Duodenal mucosa (tissue), 2 donors: ENCODE data around the gene NPHP4.

Experiments used
- H3K27ac ChIP-seq: one replicate; pipeline ENCODE4 v1.7.0; 2013; ENCODE audit warnings: low read depth, low read length
- H3K27me3 ChIP-seq, 2 donors: one replicate each; pipeline ENCODE4 v1.7.0; 2013; ENCODE audit warnings: low read length in 2 of 2, control low read depth in 1 of 2; ENCODE audit not compliant: insufficient read depth in 2 of 2, control insufficient read depth in 1 of 2
- H3K36me3 ChIP-seq, 2 donors: one replicate each; pipeline ENCODE4 v1.7.0; 2013; ENCODE audit warnings: low read length in 2 of 2, control low read depth in 1 of 2; ENCODE audit not compliant: insufficient read depth in 2 of 2, control insufficient read depth in 1 of 2
- H3K4me1 ChIP-seq, 2 donors: one replicate each; pipeline ENCODE4 v1.7.0; 2013; ENCODE audit warnings: low read length in 2 of 2, control low read depth in 1 of 2; ENCODE audit not compliant: insufficient read depth in 2 of 2, control insufficient read depth in 1 of 2
- H3K4me3 ChIP-seq, 2 donors: one replicate each; pipeline ENCODE4 v1.7.0; 2013; ENCODE audit warnings: low read length in 2 of 2, low read depth in 1 of 2
- H3K9ac ChIP-seq, 2 donors: one replicate each; pipeline ENCODE4 v1.7.0; 2013; ENCODE audit warnings: low read length in 2 of 2, low read depth in 1 of 2
- H3K9me3 ChIP-seq, 2 donors: one replicate each; pipeline ENCODE4 v1.7.0; 2013; ENCODE audit warnings: low read length in 2 of 2, control low read depth in 1 of 2; ENCODE audit not compliant: control insufficient read depth in 1 of 2

NPHP4 gene

DNA sequence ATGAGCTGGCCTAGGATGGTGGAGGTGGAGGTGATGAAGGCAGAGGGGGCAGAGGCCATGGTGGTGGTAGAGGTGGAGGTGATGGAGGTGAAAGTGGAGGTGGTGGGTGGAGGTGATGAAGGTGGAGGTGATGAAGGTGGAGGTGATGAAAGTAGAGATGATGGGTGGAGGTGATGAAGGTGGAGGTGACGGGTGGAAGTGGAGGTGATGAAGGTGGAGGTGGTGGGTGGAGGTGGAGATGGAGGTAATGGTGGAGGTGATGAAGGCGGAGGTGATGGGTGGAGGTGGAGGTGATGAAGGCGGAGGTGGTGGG, 19.7 kb upstream of the NPHP4 start:
- Histone ChIP-seq H3K9ac (no peak overlapping the region), H3K9me3 (no peaks in the 10 kb centered on the region), H3K27ac (no peak overlapping the region)

DNA sequence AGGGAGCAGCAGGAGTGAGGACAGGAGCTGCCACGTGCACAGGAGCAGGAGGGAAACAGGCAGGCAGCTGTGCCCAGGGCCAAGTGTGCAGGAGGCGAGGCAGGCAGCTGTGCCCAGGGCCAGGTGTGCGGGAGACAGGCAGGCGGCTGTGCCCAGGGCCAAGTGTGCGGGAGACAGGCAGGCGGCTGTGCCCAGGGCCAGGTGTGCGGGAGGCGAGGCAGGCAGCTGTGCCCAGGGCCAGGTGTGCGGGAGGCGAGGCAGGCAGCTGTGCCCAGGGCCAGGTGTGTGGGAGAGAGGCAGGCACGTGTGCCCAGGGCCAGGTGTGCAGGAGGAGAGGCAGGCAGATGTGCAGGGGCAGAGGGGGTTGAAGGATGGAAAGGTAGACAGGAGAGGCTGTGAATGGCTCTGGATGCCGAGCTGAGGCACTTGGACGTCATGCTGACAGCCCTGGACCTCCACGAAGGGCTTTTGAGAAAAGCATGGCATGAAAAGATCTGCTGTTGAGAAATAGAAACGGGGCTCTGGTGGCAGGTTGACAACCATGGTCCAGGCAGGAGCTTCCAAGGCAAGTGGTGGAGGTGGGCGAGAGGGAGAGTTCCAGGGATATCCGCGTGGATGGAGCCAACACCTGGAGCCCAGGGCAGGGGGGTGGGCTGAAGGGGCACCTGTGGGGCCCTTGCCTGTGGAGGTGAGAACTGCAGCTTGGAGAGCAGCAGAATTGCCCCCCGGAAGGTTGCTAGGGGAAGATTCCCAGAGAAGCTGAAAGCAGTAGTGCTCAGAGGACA, 19.1 kb upstream of the NPHP4 start:
- H3K27me3 ChIP-seq: no peaks in the 10 kb centered on the region
- H3K9me3 ChIP-seq: no peaks in the 10 kb centered on the region
- H3K4me3 ChIP-seq: no peak overlapping the region
- no peaks in the 10 kb centered on the region for H3K4me1 ChIP-seq
- H3K36me3 ChIP-seq: no peaks in the 10 kb centered on the region
- H3K27ac ChIP-seq: no peak overlapping the region
- H3K9ac ChIP-seq: no peak overlapping the region

More for the DNA sequence above, 19.7 kb upstream of the NPHP4 start:
- Histone ChIP-seq H3K27me3 (no peaks in the 10 kb centered on the region), H3K4me3 (no peak overlapping the region), H3K4me1 (no peaks in the 10 kb centered on the region), H3K36me3 (no peaks in the 10 kb centered on the region)

DNA sequence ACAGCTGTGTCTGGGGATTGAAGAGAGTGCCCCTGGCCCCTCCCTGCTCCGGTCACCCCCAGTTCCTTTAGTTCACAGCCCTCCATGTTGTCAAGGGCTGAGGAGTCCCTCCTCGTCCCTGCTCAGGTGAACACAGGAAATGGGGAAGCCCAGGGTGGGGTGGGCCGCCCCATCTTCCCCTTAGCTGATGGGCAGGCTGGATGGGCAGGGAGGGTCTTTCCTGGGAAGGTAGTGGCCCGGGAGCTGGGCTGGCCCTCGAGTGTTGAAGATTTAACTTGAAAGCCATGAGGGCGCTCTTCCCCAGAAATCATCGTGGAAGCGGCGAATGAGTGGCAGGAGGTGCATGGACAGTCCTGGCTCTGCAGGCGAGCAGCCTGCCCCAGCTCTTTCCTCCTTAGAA, 18.3 kb upstream of the NPHP4 start:
- Histone ChIP-seq H3K27me3 (no peaks in the 10 kb centered on the region), H3K9me3 (no peaks in the 10 kb centered on the region)

DNA sequence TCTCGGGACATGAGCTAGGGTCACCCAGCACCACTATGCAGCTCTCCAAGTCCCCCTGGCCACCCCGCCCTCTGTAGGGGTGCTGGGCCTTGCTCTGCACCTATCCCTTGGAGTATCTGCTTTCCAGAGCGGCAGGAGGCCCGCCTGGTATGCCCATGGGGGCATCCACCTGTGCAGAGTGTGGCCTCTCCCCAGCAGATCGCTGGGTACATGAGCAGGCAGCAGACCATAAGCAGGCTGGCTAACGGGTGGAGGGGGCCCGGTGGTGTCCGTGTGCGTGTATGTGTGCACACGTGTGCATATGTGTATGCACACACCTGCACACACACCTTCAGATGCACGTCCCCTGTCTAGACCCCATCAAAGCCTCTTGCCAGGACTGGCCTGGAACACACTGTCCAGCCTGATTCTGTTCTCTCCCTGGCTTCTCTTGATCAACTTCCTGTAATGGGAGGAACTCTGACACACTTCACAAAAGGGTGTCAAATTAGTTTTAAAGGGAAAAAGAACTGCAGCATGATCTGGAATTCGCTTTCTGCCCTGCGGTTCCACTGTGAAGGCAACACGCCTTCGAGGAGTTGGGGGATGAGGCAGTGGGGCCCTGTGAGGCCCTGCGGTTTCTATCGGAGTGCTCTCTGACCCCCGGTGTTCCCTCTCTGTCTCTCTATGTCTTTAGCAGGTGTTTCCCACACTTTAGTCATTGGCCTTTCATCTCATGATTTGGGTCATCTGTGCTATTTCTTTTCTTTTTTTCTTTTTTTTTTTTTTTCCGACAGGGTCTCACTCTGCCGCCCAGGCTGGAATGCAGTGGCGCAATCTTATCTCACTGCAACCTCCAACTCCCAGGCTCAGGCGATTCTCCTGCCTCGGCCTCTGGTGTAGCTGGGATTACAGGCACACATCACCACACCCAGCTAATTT, 17.2 kb upstream of the NPHP4 start:
- H3K4me1 ChIP-seq: no peaks in the 10 kb centered on the region
- H3K36me3 ChIP-seq: no peaks in the 10 kb centered on the region
- no peak overlapping the region for H3K9ac ChIP-seq
- no peaks in the 10 kb centered on the region for H3K27me3 ChIP-seq
- H3K4me3 ChIP-seq: no peak overlapping the region
- H3K27ac ChIP-seq: no peak overlapping the region
- H3K9me3 ChIP-seq: no peaks in the 10 kb centered on the region

More for the DNA sequence above, 18.3 kb upstream of the NPHP4 start:
- Histone ChIP-seq H3K4me1 (no peaks in the 10 kb centered on the region), H3K9ac (no peak overlapping the region), H3K36me3 (no peaks in the 10 kb centered on the region), H3K4me3 (no peak overlapping the region), H3K27ac (no peak overlapping the region)

DNA sequence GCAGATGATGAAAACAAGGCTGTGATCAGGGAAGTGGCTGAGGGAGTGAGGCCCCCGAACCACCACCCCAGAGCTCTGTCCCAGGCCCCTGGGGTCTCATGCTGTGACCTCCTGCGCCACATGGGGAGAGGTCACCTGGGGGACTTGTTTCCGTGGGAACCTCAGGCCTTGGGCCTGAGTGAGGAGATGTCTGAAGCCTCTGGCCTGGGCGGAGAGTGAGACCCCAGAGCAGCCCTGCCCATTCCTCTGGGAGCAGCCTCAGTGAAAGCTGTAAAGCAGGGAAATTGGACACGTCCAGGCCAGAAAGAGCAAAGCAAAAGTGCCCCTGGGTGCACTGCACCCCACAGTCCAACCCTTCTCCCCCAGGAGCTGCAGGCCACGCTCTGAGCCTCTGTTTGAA, 16.5 kb upstream of the NPHP4 start:
- no peak overlapping the region for H3K4me3 ChIP-seq
- H3K4me1 ChIP-seq: no peaks in the 10 kb centered on the region
- no peaks in the 10 kb centered on the region for H3K36me3 ChIP-seq
- H3K27me3 ChIP-seq: no peaks in the 10 kb centered on the region
- H3K9me3 ChIP-seq: no peaks in the 10 kb centered on the region
- no peak overlapping the region for H3K27ac ChIP-seq
- H3K9ac ChIP-seq: no peak overlapping the region

DNA sequence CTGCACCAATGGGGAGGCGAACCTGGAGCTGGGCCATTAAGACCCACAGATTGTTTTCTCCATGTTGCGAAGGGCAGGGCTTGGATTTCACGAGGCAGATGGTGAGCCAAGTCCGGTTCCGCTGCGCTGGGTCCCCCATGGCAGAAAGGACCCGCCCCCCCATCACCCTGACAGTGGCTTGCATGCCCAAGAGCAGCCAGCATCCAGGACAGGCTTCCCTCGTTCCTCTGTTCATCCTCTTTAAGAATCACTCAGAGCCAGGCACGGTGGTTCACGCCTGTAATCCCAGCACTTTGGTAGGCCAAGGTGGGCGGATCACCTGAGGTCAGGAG, 15.8 kb upstream of the NPHP4 start:
- H3K9ac ChIP-seq: no peak overlapping the region
- H3K9me3 ChIP-seq: no peaks in the 10 kb centered on the region
- H3K27ac ChIP-seq: no peak overlapping the region
- no peaks in the 10 kb centered on the region for H3K36me3 ChIP-seq
- H3K4me1 ChIP-seq: no peaks in the 10 kb centered on the region
- H3K27me3 ChIP-seq: peaks cover 0 to 2% of the 10 kb centered on the region in 2 donors
- H3K4me3 ChIP-seq: no peak overlapping the region

DNA sequence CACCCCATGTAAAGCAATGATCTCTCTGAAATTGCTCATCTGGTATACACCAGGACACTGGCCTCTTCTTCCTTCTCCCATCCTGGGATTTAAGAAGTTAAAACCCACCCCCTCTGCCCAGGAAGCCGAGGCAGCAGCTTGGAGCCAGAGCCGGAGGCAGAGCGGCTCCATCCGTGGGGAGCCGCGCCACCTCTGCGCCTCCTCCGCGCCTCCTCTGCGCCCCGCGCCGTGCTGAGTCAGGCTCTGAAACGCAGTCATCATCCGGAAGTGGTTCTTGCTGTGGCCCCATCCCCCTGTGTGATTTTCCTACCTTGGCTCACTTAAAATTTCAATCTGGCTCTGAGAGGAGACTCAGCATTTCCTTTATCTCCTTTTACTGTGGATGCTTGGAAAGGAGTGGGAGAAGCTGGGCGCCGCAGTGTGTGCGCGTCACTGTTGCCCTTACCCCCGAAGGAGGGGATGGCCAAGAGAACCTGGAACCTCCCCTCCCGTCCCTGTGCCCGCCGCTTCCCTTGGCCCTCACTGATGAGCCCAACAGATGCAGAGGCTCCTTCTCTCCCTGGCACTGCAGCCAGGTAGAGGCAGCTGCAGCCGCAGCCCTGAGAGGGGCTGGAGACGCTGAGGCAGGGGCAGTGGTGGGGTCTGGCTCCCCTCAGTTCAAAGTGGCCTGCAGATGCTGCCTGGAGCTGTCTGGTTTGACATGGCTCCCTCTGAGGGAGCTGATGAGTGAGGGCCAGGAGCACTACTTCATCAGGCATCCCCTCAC, 15.3 kb upstream of the NPHP4 start:
- H3K4me1 ChIP-seq: no peaks in the 10 kb centered on the region
- no peaks in the 10 kb centered on the region for H3K9me3 ChIP-seq
- H3K36me3 ChIP-seq: no peaks in the 10 kb centered on the region
- no peak overlapping the region for H3K4me3 ChIP-seq
- no peak overlapping the region for H3K27ac ChIP-seq
- peaks cover 0 to 2% of the 10 kb centered on the region in 2 donors for H3K27me3 ChIP-seq
- no peak overlapping the region for H3K9ac ChIP-seq

DNA sequence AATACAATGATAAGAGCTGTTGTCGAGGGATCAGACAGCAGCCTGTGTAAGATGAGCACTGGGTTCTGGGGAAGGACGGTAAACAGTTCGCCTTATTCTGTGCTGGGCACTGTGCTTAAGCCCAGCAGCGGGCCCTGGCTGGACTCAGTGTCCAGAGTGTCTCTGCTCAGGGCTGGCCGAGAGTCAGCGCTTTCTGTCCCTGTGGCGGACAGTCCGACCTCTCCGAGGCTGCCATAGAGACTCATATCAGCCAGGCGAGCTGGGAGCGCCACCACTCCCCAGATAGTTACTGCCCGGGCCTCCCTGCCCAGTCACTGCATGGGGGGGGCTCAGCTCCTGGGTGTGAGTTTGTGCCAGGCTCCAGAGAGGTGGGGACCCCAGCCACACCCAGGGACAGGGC, 14.7 kb upstream of the NPHP4 start:
- H3K36me3 ChIP-seq: no peaks in the 10 kb centered on the region
- no peak overlapping the region for H3K9ac ChIP-seq
- H3K27me3 ChIP-seq: peaks cover 0 to 2% of the 10 kb centered on the region in 2 donors
- H3K27ac ChIP-seq: no peak overlapping the region
- no peaks in the 10 kb centered on the region for H3K4me1 ChIP-seq
- H3K9me3 ChIP-seq: no peaks in the 10 kb centered on the region
- no peak overlapping the region for H3K4me3 ChIP-seq

DNA sequence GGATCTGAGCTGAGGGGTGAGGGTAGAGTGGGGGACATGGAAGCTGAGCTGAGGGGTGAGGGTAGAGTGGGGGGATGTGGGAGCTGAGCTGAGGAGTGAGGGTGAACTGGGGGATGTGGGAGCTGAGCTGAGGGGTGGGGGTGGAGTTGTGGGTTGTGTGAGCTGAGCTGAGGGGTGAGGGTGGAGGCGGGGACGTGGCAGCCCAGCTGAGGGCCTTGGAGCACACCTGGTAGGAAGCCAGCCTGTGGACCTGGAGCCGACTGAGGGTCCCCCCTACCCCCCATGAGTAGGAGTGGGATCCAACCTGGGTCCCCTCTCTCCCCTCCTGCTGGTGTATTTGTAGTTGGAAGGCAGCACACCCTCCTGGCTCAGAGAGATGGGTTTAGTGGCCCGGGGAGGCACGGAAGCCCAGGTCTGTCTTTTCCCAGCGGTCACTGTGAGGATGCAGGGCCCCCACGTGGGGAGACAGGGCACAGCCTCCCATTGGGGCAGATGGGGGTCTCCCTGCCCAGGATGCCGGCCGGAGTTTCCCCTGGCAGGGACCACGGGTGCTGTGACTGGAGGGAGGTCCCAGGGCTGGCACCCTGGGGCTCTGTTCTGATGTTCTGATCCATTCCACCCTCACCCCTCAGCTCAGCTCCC, 13.2 kb upstream of the NPHP4 start:
- no peak overlapping the region for H3K9ac ChIP-seq
- no peak overlapping the region for H3K27ac ChIP-seq
- no peak overlapping the region for H3K4me3 ChIP-seq
- H3K9me3 ChIP-seq: no peaks in the 10 kb centered on the region
- peaks cover 0 to 2% of the 10 kb centered on the region in 2 donors for H3K27me3 ChIP-seq
- H3K4me1 ChIP-seq: no peaks in the 10 kb centered on the region
- no peaks in the 10 kb centered on the region for H3K36me3 ChIP-seq
